Endodermal cell (in vitro differentiated cells): ENCODE data around the gene TMEM72. TPM values are rescaled to one million over a fixed set of nuclear protein-coding genes. Genes with fewer than 3 reads are reported as not detected.
A peak's percentile ranks its signal among the peaks of the same experiment; 100 is the strongest.

ENCODE experiments used
- DNase-seq: peaks from one replicate; pipeline ENCODE4 v3.0.0-alpha.2; 2017
- H3K27ac ChIP-seq: 2 replicates; pipeline ENCODE4 v1.5.1; 2013; ENCODE audit warnings: mild to moderate bottlenecking, low read depth, low read length, moderate library complexity
- H3K27me3 ChIP-seq: 2 replicates; pipeline ENCODE4 v1.6.1; 2013; ENCODE audit warnings: mild to moderate bottlenecking, low read length, moderate library complexity; ENCODE audit not compliant: insufficient read depth, control insufficient read depth, poor library complexity, severe bottlenecking
- H3K36me3 ChIP-seq: 2 replicates; pipeline ENCODE4 v1.7.0; 2013; ENCODE audit warnings: mild to moderate bottlenecking, low read length, moderate library complexity; ENCODE audit not compliant: control insufficient read depth, insufficient read depth
- H3K4me1 ChIP-seq: one replicate; pipeline ENCODE4 v1.7.0; 2013; ENCODE audit warnings: low read length; ENCODE audit not compliant: control insufficient read depth, insufficient read depth
- H3K4me3 ChIP-seq: 2 replicates; pipeline ENCODE4 v1.5.1; 2013; ENCODE audit warnings: mild to moderate bottlenecking, low read length, moderate library complexity
- H3K9ac ChIP-seq: 2 replicates; pipeline ENCODE4 v1.6.1; 2013; ENCODE audit warnings: mild to moderate bottlenecking, low read length, moderate library complexity; ENCODE audit not compliant: poor library complexity, severe bottlenecking; ENCODE audit errors: extremely low read depth
- H3K9me3 ChIP-seq: 2 replicates; pipeline ENCODE4 v1.6.1; 2013; ENCODE audit warnings: mild to moderate bottlenecking, low read length, moderate library complexity; ENCODE audit not compliant: control insufficient read depth
- H3K27ac Mint-ChIP-seq: 2 replicates; pipeline ENCODE4 v1.8.0; 2020; ENCODE audit warnings: mixed read lengths
- H3K27me3 Mint-ChIP-seq: 2 replicates; pipeline ENCODE4 v1.8.0; 2021; ENCODE audit warnings: mild to moderate bottlenecking, mixed read lengths; ENCODE audit not compliant: insufficient read depth
- H3K36me3 Mint-ChIP-seq: 2 replicates; pipeline ENCODE4 v1.8.0; 2020; ENCODE audit warnings: low read depth, mixed read lengths
- H3K4me1 Mint-ChIP-seq: 2 replicates; pipeline ENCODE4 v1.8.0; 2020; ENCODE audit warnings: mixed read lengths
- H3K4me3 Mint-ChIP-seq: 2 replicates; pipeline ENCODE4 v1.8.0; 2020; ENCODE audit warnings: mild to moderate bottlenecking, moderate library complexity, mixed read lengths
- H3K9me3 Mint-ChIP-seq: 2 replicates; pipeline ENCODE4 v1.8.0; 2020; ENCODE audit warnings: mild to moderate bottlenecking, mixed read lengths
- CTCF ChIP-seq: fragments of 200-600 bp; sonication (generic); conservative IDR thresholded peaks from 2 replicates; pipeline ENCODE4 v1.5.0; 2021; ENCODE audit warnings: antibody characterized with exemption, mild to moderate bottlenecking
- WGBS, 2 experiments: methylation state at CpG; one replicate each; pipeline versions ENCODE4 v1.1.5 to v1.1.7; 2013; ENCODE audit warnings: missing lambda C conversion rate in 2 of 2, mixed read lengths in 1 of 2; ENCODE audit not compliant: insufficient coverage in 1 of 2, insufficient read length in 1 of 2; 5-methylcytosine and 5-hydroxymethylcytosine counted together
- total RNA-seq, 2 donors: library from RNA; stranded (reverse); fragmentation: NEBNext Ultra II Directional in 1 of 2; extraction: Animal tissue kit (Norgen Biotek cat#: 25700) in 1 of 2; gene quantifications; 2 replicates in 1 of 2; 3 replicates in 1 of 2; pipeline ENCODE4 v1.2.1, GENCODE V29; 2021

The TMEM72 gene
- total RNA-seq, 2 donors from 2014 or later = not detected

- H3K27ac Mint-ChIP-seq = no peak overlapping the region
- Histone ChIP-seq H3K27me3 (peaks cover 4% of the 10 kb centered on the region), H3K36me3 (no peaks in the 10 kb centered on the region), H3K27ac (no peak overlapping the region), H3K9me3 (no peaks in the 10 kb centered on the region), H3K4me1 (peaks cover 9% of the 10 kb centered on the region), H3K4me3 (no peak overlapping the region), H3K9ac (no peak overlapping the region)
- no peak for TF ChIP-seq CTCF
- H3K27me3 Mint-ChIP-seq = peaks cover 9% of the 10 kb centered on the region
- no peak for DNase-seq
- peaks cover 26% of the 10 kb centered on the region for H3K4me1 Mint-ChIP-seq
- no peak overlapping the region for H3K4me3 Mint-ChIP-seq
- WGBS, 2 experiments = 83 to 87% methylated on average over 6 to 8 of the region's 8 CpGs
- peaks cover 3% of the 10 kb centered on the region for H3K36me3 Mint-ChIP-seq
- H3K9me3 Mint-ChIP-seq = no peaks in the 10 kb centered on the region
Observed at GRCh38 chr10:44966129-44966815, 55.1 kb downstream of the TMEM72 start.

GRCh38 chr10:44966816-44967509 is 55.8 kb downstream of the TMEM72 start:
- Histone ChIP-seq H3K9me3 (no peaks in the 10 kb centered on the region), H3K36me3 (no peaks in the 10 kb centered on the region), H3K27ac (no peak overlapping the region), H3K9ac (no peak overlapping the region), H3K27me3 (no peaks in the 10 kb centered on the region), H3K4me3 (no peak overlapping the region), H3K4me1 (peaks cover 9% of the 10 kb centered on the region)
- peaks cover 3% of the 10 kb centered on the region for H3K36me3 Mint-ChIP-seq
- peak; percentile 63 for TF ChIP-seq CTCF
- DNase-seq = no peak
- H3K9me3 Mint-ChIP-seq = no peaks in the 10 kb centered on the region
- 86 to 95% methylated on average over 7 to 8 of the region's 8 CpGs for WGBS, 2 experiments
- no peak overlapping the region for H3K27ac Mint-ChIP-seq
- no peak overlapping the region for H3K4me3 Mint-ChIP-seq
- peaks cover 26% of the 10 kb centered on the region for H3K4me1 Mint-ChIP-seq
- H3K27me3 Mint-ChIP-seq = peaks cover 4% of the 10 kb centered on the region

DNA sequence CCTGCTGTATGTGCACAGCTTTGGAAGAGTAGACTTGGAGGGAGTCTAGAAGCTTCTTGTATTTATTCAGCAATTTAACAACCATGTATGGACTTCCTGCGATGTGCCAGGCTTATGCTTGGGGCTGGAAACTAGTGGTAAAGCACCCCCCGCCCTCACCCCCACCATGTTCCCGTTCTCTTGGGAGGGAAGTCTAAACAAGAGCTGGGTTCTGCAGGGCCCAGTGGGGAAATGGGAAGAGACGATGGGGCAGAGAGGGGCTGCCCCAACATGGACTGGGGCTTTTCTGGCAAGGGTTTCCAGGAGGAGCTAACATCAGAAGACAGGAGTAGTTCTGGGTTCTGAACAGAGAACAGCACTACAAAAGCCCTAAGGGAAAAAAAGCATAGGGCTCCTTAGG is 56.5 kb downstream of the TMEM72 start:
- H3K4me3 Mint-ChIP-seq = no peak overlapping the region
- 84 to 100% methylated on average over 2 to 4 of the region's 4 CpGs for WGBS, 2 experiments
- no peaks in the 10 kb centered on the region for H3K9me3 Mint-ChIP-seq
- H3K9me3 ChIP-seq = no peaks in the 10 kb centered on the region
- no peaks in the 10 kb centered on the region for H3K36me3 ChIP-seq
- peaks cover 26% of the 10 kb centered on the region for H3K4me1 Mint-ChIP-seq
- H3K27me3 ChIP-seq = no peaks in the 10 kb centered on the region
- peaks cover 3% of the 10 kb centered on the region for H3K36me3 Mint-ChIP-seq
- no peak overlapping the region for H3K9ac ChIP-seq
- no peak overlapping the region for H3K27ac Mint-ChIP-seq
- DNase-seq = peak; percentile 29
- peaks cover 9% of the 10 kb centered on the region for H3K4me1 ChIP-seq
- peaks cover 3% of the 10 kb centered on the region for H3K27me3 Mint-ChIP-seq
- no peak for TF ChIP-seq CTCF
- H3K4me3 ChIP-seq = no peak overlapping the region
- no peak overlapping the region for H3K27ac ChIP-seq
